Embryonic facial prominence (tissue), 1 donor: ENCODE data around the gene MGST2.
"Not testable (repeated sequence)": the region's sequence is repeated elsewhere in the genome, so short reads cannot be mapped to it uniquely, and the experiment has no call there.

Experiments used
- DNase-seq: peaks from one replicate; pipeline ENCODE4 v3.0.0-alpha.2; 2016; ENCODE audit errors: extremely low spot score

MGST2 gene

DNA sequence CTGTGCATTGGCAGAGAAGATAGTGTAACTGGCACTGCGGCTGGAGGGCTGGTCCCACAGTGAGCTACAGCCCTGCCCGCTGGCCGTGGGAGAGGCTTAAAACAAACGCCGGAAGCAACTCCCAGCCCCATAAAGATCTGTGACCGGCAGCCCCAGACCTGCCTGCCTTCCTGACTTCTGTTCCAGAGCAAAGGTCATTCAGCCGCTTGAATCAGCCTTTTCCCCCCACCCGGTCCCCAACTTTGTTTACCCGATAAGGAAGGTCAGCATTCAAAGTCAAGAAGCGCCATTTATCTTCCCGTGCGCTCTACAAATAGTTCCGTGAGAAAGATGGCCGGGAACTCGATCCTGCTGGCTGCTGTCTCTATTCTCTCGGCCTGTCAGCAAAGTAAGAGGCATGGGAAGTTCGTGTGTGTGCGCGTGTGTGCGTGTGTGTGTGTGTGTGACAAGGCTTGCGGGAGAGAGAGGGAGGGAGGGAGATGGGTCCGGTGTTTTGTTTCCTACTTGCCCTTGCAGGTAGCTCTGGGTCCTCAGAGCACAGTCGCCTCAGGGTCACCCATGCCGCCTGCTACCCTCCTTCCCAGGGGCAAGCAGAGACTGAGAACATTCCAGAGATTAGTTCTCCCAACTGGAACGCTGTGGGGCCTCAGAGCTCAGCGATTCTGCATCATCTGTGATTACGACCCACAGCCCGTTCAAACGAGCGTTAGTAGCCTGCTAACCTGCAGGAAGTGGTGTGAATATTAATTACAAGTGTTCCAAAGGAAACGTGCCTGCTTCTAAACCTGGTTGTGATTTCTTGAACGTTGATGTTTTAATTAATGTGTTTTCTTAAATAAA is at the start of gene MGST2:
MGST2 (plus strand) TSS at position 130 of the 840 bp plus-strand sequence; CDS start at position 331, 201 bp downstream.
- DNase-seq = no peak

DNA sequence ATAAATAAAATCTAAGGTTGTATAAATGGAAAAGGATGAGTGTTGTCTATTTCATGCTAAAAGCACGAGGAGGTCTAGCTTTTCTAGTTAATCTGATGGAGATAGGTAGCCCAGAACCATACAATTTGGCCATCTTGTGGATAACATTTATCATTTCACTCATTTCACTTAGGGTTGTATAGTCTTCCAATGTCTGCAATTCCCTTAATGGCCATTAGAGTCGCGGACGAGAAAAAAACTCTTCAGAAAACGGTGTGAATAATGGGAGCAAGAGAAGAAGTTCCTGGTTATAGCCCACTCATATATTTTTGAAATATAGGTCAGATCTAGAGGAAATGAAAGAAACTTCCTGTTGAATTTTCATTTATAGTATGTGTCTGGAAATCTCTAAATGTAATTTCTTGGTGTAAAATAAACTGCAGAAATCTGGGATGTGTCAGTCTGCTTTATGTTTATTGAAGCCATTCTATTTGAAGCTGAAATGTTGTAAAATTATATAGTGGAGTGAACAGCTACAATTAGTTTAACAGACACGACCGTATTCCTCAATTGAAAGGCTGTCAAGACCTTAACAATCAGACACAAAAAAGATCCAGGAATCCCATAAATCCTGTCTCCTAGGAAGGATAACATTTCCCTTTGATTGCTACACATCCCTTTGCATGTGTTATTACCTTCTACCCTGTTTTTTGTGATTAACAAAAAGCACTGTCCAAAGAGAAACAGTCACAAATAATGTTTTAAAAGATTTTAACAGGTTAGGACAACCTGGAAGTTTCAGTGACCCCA is 47.7 kb upstream of the MGST2 start:
- no peak for DNase-seq

DNA sequence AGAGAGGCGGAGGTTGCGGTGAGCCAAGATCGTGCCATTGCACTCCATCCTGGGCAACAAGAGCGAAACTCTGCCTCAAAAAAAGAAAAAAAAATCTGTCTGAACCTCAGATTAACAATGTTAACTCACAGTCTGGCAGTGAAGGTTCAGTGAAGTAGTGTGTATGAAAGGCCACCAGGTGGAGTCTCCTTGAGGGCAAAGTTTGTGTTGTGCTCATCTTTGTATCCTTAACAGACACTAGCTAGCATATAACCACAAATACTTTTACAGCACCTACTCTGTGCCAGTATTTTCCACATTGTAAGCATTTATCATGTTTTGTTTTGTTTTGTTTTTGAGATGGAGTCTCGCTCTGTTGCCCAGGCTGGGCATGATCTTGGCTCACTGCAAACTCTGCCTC is 46.0 kb upstream of the MGST2 start:
- no peak for DNase-seq

DNA sequence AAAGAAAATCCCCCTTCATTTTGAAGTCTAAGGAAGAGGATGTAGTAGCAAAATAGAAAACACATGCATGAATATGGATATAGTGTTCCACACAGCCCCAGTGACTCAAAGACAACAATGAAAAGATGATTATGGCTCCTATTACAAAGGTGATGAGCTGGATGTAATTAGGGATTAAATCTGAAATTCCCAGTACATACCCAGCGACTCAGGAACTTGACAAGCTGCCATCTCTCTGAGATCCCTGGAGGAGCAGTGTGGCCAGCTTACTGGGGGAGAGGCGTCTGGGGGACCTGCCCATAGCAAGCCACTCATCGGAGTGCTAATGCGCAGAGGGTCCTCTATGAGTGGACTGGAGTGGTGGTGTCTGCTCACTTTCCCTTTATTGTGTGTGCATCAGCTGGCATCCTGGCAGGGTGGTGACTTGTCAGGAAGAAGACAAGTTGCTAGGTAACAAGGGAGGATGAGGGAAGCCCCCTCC is 42.7 kb upstream of the MGST2 start:
- no peak for DNase-seq

DNA sequence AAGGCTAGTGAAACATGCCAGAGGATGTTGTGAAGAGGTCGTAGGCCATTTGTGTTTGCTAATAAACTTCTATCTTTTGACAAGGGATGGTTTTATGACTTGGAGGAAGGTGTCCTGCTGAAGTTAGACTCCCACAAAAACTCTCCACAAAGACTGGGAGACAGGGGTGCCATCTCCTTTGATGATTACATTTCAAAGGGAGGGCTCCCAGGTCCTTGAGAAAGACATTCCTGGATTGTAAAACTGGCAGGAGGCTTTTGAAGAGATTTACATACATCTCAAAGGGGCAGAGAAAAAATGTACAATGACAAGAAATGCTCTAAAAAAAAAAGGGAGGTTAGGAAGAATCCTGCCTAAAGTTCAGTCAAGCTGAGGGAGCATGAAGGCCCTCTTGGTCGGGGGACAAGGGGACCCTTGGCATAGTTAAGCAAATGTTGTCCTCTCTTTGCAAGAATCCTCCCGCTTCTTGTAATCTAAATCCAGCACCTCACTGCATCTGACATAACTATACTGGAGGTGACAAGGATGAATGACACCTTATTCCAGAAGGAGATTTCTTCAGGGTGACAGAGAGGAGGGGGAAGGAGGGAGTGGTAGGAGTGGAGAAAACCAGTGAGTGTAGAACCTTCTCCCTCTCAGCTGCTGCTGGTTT is 41.1 kb upstream of the MGST2 start:
- DNase-seq = no peak

DNA sequence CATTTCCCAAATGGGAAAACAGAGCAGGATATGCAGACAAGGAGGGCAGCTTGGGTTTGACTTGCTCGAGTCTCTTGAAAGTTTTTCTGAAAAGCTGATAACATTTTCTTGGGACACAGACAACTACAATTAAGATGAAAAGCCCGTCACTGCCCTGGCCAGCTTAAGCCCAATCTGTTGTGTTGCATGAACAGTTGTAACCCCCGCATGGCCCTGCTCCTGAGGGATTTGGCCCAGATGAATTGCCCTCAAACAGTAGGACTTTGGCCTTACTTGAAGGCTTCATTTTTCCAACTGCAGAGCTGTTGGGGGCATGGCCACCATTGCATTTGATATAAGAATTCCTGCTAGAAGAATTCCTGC is 40.5 kb upstream of the MGST2 start:
- no peak for DNase-seq

DNA sequence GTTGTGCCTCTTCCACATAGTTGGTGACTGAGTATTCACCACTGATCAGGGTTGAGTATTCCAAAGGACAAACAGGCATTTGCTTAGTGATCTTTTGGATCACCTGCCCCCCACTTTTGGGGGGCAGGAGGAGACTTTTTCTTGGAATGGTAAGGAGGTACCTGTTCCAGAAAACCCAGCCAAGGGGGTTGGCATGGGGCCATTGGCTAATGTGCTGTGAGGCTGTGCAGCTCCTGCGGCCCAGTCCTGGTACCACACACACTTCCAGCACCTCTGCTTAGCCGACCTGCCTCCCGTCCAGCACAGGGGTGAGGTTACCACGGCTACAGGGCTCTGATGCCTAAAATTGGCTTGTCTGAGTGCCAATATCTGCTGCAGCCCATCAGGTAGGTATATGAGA is 40.1 kb upstream of the MGST2 start:
- no peak for DNase-seq

DNA sequence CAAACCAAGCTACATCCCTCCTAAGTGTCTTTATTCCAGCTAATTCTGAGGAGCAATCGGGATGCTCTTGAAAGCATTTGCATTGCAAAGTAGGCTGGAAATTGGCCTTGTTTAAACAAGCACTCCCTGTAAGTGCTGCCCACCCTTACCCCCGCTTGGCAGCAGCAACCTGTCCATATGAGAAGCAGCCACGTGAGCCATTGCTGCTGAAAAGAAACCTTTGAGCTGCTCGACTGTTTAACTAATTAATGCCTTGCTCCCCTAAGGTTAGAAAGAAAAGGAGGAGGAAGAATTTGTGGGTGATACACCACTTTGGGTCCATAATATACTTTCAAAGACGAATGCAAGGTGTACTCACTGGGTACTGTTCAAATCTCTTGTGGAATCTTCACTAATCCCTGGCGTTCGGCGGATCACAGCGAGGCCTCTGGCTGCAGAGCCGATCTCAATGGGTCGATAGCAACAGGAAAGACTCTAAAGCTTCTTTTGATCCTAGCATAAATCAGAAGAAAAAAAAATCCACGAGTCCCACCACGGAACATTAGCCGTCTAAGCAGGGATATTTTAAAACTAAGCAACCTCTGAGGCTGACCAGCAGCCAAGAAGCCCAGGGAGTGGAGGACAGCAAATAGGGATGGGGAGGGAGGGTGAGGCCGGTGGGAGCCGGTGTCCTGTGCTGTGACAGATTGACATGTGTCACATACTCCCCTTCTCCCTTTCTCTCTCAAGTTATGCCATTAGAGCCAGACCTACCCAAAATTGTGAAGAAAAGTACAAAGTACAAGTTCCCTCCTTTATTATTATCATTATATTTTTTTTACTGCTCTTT is 37.2 kb upstream of the MGST2 start:
- no peak for DNase-seq

DNA sequence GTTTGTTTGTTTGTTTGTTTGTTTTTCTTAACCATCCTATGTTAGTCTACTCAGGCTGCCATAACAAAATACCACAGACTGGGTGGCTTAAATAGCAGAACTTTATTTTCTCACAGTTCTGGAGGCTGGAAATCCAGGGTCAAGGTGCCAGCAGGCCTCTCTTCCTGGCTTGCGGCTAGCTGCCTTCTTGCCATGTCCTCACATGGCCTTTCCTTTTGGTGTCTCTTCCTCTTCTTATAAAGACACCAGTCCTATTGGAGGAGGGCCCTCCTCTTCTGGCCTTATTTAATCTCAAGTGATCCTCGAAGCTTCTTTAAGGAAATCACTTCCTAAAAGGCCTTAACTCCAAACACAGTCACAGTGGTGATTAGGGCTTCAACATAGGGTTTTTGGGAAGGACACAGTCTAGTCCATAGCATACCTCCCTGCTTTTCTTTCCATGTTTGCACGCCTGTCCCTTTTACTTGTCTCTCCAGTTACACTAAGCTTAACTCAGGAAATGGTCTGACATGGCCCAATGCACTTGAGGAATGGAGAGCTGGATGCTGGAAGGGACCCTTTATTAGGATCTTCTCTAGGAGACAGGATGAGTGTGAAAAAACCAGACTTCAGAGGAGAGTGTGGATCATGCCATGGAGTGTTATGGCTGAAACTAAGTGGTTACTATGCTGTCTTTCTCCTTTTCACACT is 36.0 kb upstream of the MGST2 start:
- DNase-seq = no peak

DNA sequence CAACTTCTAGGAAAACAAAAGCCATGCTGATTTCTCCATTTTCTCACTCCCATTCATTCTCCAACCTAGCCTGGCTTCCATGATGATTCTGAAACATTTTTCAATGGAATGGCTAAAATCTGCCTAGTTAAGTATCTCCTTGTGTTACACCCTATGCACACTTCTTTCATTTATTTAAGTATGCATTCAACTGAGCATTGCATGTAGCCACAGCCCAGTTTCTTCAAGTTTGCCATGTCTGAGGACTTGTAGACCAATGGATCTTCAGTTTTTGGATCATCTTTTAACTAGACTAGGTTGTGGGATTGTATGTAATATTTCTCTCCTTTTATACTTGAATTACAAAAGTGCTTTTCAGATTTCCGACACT is 35.5 kb upstream of the MGST2 start:
- DNase-seq = no peak

DNA sequence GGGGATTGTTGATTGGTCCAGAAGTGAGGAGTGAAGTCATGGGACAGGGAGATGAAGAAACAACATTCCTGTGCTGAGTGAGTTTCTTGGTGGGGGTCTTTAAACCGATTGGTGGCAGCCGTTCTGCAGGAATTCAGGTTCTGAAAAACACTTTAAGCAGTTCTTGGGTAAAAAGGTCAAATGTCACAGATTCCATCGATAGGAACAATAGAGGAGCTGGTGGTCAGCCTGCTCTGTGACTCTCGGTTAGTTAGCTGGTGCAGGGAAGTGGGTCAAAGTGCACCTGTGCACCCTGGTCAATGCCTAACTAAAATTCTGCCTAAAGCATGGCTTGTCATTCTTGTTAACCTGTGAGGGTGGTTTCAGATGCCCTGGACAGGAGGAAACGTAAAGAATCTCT is 34.6 kb upstream of the MGST2 start:
- DNase-seq = no peak

DNA sequence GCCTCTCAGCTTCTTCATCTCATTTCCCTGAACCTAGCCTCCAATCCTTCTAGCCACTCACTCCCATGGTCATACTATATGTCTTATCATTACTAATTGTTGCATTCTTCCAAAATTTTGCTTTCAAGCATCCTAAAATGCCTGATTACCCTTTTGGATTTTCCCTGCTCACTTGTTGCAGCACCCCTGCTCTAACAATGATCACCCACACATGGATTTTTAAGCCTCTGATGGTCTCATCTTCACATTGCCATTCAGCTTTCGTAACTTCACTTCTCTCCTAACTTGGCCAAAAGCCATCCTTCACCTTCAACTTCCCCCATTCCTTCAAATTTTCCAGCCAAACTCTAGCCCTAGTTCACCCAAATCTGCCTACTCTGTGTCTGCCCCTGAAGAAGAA is 33.8 kb upstream of the MGST2 start:
- no peak for DNase-seq

DNA sequence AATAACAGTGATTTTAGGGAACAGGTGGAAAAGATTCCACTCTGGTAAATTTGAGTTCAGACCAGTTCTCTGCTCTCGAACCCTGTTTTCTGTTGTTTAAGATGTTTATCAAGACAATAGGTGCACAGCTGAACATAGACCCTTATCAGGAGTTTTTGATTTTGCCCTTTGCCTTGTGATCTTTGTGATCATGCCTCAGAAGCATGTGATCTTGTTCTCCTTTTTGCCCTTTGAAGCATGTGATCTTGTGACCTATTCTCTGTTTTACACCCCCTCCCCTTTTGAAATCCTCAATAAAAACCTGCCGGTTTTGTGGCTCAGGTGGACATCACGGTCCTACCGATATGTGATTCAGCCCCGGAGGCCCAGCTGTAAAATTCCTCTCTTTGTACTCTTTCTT is 32.9 kb upstream of the MGST2 start:
- not testable (repeated sequence) for DNase-seq

DNA sequence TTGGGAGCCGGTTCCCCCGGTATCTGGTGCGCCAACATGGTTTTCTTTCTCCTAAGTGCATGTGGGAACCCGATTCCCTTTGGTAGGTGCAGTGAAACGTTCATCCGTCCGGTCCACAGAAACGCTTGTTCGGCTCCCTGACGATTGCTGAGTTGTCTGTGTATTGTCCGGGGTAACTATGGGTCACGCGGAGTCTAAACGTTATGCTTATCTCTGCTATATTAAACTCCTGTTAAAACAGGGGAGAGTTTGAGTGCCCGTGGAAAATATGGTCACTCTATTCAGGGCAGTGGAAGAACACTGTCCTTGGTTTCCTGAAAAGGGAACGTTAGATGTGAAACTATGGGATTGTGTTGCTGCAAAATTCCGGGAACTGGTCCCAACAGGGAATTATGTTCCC is 32.4 kb upstream of the MGST2 start:
- DNase-seq = no peak

DNA sequence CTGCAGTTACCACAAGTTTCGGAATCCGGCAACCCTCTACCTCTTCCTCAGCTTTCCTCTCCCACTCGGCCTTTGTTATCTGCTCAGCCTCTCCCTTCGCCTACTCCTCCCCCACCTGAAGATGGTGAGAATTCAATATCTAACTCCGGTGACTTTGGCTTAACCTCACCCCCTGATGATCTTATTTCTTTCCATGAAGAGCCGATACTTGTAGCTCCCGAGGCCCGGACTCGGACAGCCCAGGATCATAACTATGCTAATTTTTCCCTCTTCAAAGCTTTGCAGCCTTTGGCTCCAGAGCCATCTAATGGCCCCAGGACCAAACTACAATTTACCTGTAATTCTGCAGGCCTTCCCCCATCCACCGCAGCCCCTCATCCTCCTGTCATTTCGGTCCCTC is 32.0 kb upstream of the MGST2 start:
- DNase-seq = no peak

DNA sequence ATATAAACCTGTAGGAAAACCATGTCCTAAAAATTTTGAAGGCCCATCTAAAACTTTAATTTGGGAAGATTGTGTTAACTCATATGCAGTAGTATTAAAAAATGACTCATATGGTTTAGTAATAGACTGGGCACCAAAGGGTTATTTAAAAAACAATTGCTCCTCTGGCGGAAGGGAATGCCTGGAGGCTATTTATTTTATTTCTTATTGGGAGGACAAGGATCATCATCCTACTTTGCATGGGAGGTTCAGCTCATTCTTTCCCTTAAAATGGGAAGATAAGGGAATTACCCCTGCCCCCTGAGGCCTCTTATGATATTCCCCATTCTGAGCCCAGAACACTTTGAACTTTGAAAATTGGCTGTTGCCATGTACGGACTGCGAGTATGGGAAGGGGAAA is 29.7 kb upstream of the MGST2 start:
- DNase-seq = no peak

DNA sequence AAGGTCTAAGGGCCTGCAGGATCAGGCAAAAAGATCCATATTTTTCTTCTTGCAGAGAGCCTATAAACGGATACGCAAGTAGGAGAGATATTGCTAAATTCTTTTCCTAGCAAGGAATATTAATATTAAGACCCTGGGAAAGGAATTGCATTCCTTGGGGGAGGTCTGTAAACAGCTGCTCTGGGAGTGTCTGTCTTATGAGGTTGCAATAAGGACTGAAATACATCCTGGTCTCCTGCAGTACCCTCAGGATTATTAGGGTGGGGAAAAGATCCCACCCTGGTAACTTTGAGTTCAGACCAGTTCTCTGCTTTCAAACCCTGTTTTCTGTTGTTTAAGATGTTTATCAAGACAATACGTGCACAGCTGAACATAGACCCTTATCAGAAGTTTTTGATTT is 27.3 kb upstream of the MGST2 start:
- not testable (repeated sequence) for DNase-seq

DNA sequence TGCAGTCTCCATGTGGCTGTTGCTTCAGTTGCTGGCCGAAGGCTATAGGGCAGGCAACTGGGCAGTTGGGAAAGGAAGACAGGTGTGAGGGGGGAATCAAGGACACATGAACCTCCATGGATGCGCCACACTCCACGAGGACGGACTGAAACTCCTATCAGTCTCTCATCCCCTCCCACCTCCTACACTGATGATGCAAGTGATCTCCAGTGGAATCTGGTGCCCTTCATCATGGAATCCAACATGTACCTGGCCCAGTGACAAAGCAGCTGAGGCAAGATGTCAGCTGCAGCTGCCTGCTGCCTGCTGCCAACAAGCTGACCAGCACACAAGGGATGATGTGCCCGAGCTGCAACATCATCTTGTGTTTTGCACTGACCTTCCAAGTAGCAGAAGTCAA is 26.0 kb upstream of the MGST2 start:
- DNase-seq = no peak

DNA sequence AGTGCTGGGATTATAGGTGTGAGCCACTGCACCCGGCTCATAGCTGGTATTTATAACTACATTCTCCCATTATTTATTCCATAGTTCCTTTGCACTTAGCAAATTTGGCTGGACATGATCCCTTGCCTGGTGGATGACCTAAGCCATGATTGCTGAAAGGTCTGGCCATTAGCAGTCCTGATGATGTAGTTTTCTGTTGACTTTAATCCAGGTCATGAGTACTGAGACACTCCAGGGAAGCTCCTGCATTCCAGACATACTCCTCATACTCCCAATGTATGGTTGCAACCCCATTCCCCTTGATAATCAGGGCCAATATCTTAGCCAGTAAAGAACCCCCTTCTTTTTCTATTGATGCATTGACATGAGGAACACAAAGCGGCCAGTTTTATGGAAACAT is 24.4 kb upstream of the MGST2 start:
- DNase-seq = no peak

DNA sequence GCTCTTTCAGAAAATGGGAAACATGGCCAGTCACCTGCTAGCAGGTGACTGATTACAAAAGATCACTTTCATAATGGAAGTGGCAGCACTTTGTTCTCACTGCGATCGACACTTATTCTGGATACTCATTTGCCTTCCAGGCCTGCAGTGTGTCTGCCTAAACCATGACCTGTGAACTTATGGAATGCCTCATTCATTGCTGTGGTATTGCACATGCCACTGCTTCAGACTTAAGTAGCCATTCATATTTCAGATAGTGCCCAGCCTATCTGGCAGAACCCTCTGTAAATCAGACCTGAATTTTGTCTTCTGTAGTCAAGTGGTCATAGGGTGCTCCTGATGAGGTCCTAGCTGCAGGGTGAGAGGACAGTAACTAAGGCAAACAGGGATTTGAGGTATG is 23.3 kb upstream of the MGST2 start:
- DNase-seq = no peak
